ENCODE measurements around the gene ZNF19. TPM values are rescaled to one million over a fixed set of nuclear protein-coding genes. Genes with fewer than 3 reads are reported as not detected.

Gene ZNF19
- total RNA-seq, 2 donors from 2014 or later = 3.5 to 4.1 TPM

DNA sequence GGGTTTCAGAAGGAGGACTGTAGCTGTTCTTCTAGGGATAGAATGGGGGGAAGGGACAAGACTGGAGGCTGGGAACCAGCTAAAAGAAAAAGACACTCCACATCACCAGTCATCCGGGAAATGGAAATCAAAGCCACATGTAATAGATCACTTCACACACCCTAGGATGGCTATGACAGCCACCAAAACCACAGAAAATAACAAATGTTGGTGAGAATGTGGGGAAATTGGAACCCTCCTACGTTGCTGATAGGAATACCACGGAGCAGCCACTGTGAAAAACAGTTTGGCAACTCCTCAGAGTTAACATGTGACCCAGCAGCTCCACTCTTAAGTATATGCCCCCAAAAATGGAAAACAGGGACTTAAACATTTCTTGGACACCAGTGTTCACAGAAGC, 49.6 kb downstream of the ZNF19 start:
- Histone ChIP-seq H3K36me3 (no peaks in the 10 kb centered on the region), H3K27me3 (no peaks in the 10 kb centered on the region), H3K9ac (ENCODE audit: low read depth in 2 of 2, low read length in 2 of 2) (no peak overlapping the region), H3K4me3 (no peak overlapping the region), H3K27ac (no peak overlapping the region), H3K4me1 (no peaks in the 10 kb centered on the region), H3K9me3 (no peaks in the 10 kb centered on the region)
- DNase-seq = no peak
- TF ChIP-seq, protein P1, sequence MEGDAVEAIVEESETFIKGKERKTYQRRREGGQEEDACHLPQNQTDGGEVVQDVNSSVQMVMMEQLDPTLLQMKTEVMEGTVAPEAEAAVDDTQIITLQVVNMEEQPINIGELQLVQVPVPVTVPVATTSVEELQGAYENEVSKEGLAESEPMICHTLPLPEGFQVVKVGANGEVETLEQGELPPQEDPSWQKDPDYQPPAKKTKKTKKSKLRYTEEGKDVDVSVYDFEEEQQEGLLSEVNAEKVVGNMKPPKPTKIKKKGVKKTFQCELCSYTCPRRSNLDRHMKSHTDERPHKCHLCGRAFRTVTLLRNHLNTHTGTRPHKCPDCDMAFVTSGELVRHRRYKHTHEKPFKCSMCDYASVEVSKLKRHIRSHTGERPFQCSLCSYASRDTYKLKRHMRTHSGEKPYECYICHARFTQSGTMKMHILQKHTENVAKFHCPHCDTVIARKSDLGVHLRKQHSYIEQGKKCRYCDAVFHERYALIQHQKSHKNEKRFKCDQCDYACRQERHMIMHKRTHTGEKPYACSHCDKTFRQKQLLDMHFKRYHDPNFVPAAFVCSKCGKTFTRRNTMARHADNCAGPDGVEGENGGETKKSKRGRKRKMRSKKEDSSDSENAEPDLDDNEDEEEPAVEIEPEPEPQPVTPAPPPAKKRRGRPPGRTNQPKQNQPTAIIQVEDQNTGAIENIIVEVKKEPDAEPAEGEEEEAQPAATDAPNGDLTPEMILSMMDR (IDR thresholded peaks at IDR 0.05) = no peak
- intact Hi-C loops (cut with DNase I) = no loop called here

DNA sequence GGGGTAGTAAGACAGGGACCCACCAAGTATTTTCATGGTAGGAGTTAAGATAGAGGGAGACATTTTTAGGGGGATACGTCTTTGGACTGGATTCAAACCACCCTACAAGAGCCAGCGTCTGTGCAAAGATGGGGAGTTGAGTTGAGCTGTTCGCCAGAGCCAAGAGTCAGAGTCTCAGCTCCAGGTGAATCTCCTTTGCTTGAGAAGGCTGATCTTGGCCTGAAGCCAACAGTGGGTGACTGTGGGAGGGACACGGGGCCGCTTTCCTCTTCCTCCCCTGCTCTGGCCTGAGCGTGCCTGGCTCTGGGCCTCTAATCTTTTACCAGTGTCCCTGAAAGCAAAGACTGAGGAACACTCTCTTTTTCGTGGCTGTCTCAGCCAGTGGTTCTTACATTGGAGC, 52.7 kb downstream of the ZNF19 start:
- DNase-seq = no peak

DNA sequence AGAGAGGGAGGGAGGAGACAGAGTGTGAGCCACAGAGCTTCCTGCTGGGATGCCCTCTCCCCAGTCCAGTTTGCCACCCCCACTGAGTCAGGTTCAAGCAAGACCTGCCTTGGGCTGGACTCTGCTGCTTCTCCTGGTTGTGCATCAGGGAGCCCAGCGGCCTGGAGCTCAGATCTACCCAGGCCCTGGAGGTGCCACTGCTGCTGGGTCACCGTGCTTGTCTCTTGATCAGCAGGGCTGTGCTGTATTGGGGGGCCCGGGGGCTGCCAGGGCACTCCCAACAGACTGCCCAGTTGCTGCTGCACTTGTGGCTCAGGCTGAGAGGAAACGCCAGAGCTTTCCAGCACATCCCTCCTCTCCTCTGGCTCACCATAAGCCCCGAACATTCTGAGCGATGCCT, 56.2 kb downstream of the ZNF19 start:
- no peak overlapping the region for H3K27ac ChIP-seq
- no peaks in the 10 kb centered on the region for H3K9me3 ChIP-seq
- no peak overlapping the region for H3K4me3 ChIP-seq
- H3K36me3 ChIP-seq = no peaks in the 10 kb centered on the region
- TF ChIP-seq, protein P1 (IDR thresholded peaks at IDR 0.05) = no peak
- no peaks in the 10 kb centered on the region for H3K4me1 ChIP-seq
- intact Hi-C loops (cut with DNase I) = no loop called here
- no peaks in the 10 kb centered on the region for H3K27me3 ChIP-seq
- H3K9ac ChIP-seq (ENCODE audit: low read depth in 2 of 2, low read length in 2 of 2) = no peak overlapping the region
- no peak for DNase-seq

More for the DNA sequence above, 52.7 kb downstream of the ZNF19 start:
- H3K9me3 ChIP-seq = no peaks in the 10 kb centered on the region
- intact Hi-C loops (cut with DNase I) = no loop called here
- H3K36me3 ChIP-seq = no peaks in the 10 kb centered on the region
- no peaks in the 10 kb centered on the region for H3K4me1 ChIP-seq
- TF ChIP-seq, protein P1 (IDR thresholded peaks at IDR 0.05) = no peak
- no peaks in the 10 kb centered on the region for H3K27me3 ChIP-seq
- H3K4me3 ChIP-seq = no peak overlapping the region
- no peak overlapping the region for H3K27ac ChIP-seq
- H3K9ac ChIP-seq (ENCODE audit: low read depth in 2 of 2, low read length in 2 of 2) = no peak overlapping the region

DNA sequence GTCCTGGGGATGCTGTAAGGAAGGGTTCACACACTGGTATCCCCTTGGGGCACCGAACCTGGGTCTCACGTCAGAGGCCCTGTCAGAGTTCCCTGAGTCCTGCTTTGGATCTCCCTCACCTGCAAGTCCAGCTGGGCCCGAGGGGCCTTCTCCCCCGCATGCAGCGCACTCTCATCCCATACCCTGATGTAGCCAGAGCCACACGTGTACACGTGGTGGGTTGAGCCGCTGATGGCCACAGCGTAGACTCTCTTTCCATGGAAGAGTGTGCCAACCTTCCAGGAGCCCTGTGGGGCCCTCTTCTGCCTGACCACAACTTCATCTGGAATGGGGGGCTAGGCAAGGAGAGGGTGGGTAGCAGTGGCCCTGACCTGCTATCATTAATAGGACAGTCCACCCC, 57.1 kb downstream of the ZNF19 start:
- no peaks in the 10 kb centered on the region for H3K36me3 ChIP-seq
- no peak for DNase-seq
- H3K27me3 ChIP-seq = peaks cover under 1% of the 10 kb centered on the region
- no peaks in the 10 kb centered on the region for H3K9me3 ChIP-seq
- no peaks in the 10 kb centered on the region for H3K4me1 ChIP-seq
- no peak overlapping the region for H3K9ac ChIP-seq (ENCODE audit: low read depth in 2 of 2, low read length in 2 of 2)
- intact Hi-C loops (cut with DNase I) = no loop called here
- H3K27ac ChIP-seq = no peak overlapping the region
- TF ChIP-seq, protein P1 (IDR thresholded peaks at IDR 0.05) = no peak
- H3K4me3 ChIP-seq = no peak overlapping the region

DNA sequence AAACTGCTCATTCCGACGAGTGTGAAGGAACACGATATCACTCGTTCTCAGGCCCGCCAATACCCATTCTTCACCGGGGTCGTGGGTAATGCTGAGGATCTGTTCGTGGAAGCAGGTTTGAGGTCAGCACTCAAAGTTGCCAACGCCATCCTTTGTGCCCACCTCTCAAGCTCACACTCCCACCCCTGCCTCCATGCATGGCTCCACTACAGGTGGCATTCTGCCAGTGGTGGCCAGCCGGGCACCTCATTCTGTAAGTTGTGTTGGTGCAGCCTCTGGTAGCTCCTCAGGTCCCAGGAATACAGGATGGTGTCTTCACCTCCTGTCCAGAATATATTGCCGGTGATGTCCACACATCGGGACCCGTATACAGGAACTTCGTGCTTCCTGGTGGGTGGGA, 57.9 kb downstream of the ZNF19 start:
- intact Hi-C loops (cut with DNase I) = no loop called here
- DNase-seq = no peak
- Histone ChIP-seq H3K4me1 (no peaks in the 10 kb centered on the region), H3K9me3 (no peaks in the 10 kb centered on the region), H3K9ac (ENCODE audit: low read depth in 2 of 2, low read length in 2 of 2) (no peak overlapping the region), H3K4me3 (no peak overlapping the region), H3K36me3 (no peaks in the 10 kb centered on the region), H3K27me3 (peaks cover 2% of the 10 kb centered on the region), H3K27ac (no peak overlapping the region)
- TF ChIP-seq, protein P1 (IDR thresholded peaks at IDR 0.05) = no peak

DNA sequence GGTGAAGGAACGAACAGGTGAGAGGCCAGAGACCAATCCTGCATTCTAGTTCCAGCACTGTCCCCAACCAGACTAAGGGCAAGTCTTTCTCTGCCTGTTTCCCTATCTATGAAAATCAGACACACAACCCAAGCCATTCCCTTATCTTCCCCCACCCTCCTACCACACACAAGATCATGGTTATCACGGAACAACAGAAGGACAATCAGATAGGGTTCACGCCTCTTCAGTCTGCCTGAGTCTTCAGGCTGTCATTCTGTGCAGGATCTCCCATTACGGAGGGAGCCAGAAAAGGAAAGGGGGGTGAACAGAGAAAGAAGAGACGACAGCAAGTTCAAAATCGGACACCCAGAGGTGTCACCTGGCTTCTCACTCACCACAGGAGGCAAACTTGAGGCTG, 58.4 kb downstream of the ZNF19 start:
- TF ChIP-seq, protein P1 (IDR thresholded peaks at IDR 0.05) = no peak

More for the DNA sequence above, 58.4 kb downstream of the ZNF19 start:
- Histone ChIP-seq H3K36me3 (no peaks in the 10 kb centered on the region), H3K9ac (ENCODE audit: low read depth in 2 of 2, low read length in 2 of 2) (no peak overlapping the region), H3K4me1 (no peaks in the 10 kb centered on the region), H3K4me3 (no peak overlapping the region), H3K27me3 (peaks cover 2% of the 10 kb centered on the region), H3K27ac (no peak overlapping the region), H3K9me3 (no peaks in the 10 kb centered on the region)
- intact Hi-C loops (cut with DNase I) = no loop called here
- no peak for DNase-seq

Data from colonic mucosa (tissue), 4 donors.